PFSK-1 (cell line): Measurements from ENCODE around the gene CHST11.

Experiments
- FOXP2 ChIP-seq: optimal IDR thresholded peaks from 2 replicates; pipeline ENCODE3; 2011; ENCODE audit warnings: borderline replicate concordance, control low read depth, inconsistent platforms; ENCODE audit not compliant: insufficient read depth; ENCODE audit errors: extremely low read length, extremely low read depth
- POLR2AphosphoS5 ChIP-seq: IDR thresholded peaks from 2 replicates; pipeline ENCODE4 v1.6.1; 2012; ENCODE audit warnings: low read depth, mild to moderate bottlenecking, control low read depth, low read length, moderate library complexity
- REST ChIP-seq, 2 experiments: IDR thresholded peaks; 2 replicates each; pipeline versions ENCODE4 v1.6.1 to v1.8.0; 2011 to 2012; ENCODE audit warnings: low read depth in 2 of 2, low read length in 2 of 2, control low read depth in 1 of 2, inconsistent platforms in 1 of 2, mild to moderate bottlenecking in 1 of 2, moderate library complexity in 1 of 2; ENCODE audit not compliant: insufficient read depth in 1 of 2
- SIN3A ChIP-seq: IDR thresholded peaks from 2 replicates; pipeline ENCODE4 v1.6.1; 2012; ENCODE audit warnings: mild to moderate bottlenecking, low read length, moderate library complexity, borderline replicate concordance; ENCODE audit not compliant: insufficient read depth
- TAF1 ChIP-seq: IDR thresholded peaks from 2 replicates; pipeline ENCODE4 v1.6.1; 2012; ENCODE audit warnings: low read length, control low read depth, borderline replicate concordance; ENCODE audit not compliant: insufficient read depth

The CHST11 gene

GRCh38 chr12:104662203-104662602 is 205.5 kb downstream of the CHST11 start:
- TF ChIP-seq TAF1 = no peak
- TF ChIP-seq SIN3A = no peak
- TF ChIP-seq REST (IDR thresholded peaks at IDR 0.05; ENCODE audit: insufficient read depth in 1 of 2, low read depth in 2 of 2, low read length in 2 of 2) = no peak
- no peak for TF ChIP-seq POLR2AphosphoS5
- TF ChIP-seq FOXP2 = no peak

GRCh38 chr12:104662908-104663307 is 206.2 kb downstream of the CHST11 start:
- TF ChIP-seq TAF1 (no peak), SIN3A (no peak), REST (IDR thresholded peaks at IDR 0.05; ENCODE audit: insufficient read depth in 1 of 2, low read depth in 2 of 2, low read length in 2 of 2) (no peak), FOXP2 (no peak), POLR2AphosphoS5 (no peak)

GRCh38 chr12:104664351-104664750 is 207.6 kb downstream of the CHST11 start:
- TF ChIP-seq FOXP2 (no peak), REST (IDR thresholded peaks at IDR 0.05; ENCODE audit: insufficient read depth in 1 of 2, low read depth in 2 of 2, low read length in 2 of 2) (no peak), SIN3A (no peak), POLR2AphosphoS5 (no peak), TAF1 (no peak)

GRCh38 chr12:104665296-104665695 is 208.5 kb downstream of the CHST11 start:
- TF ChIP-seq POLR2AphosphoS5 (no peak), SIN3A (no peak), REST (IDR thresholded peaks at IDR 0.05; ENCODE audit: insufficient read depth in 1 of 2, low read depth in 2 of 2, low read length in 2 of 2) (no peak), TAF1 (no peak), FOXP2 (no peak)

DNA sequence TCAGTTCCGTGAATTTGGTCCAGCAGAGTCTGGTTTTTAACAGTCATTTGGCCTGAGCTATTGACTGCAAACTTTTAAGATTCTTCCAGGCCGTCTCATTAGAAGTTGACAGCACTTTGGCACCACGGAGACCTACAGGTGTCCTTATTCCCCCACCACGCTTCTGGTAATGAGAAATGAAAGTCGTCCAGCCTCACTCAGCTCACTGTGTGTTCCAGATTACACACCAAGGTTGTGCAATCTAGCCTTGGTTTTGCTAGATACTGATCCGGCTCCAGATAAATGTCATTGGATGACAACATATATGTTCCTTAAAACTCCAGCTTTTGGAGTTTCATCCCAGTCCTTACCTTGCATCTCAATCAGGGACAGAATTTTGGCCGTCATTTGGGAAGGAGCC is 210.4 kb downstream of the CHST11 start:
- TF ChIP-seq FOXP2 = no peak
- TF ChIP-seq REST (IDR thresholded peaks at IDR 0.05; ENCODE audit: insufficient read depth in 1 of 2, low read depth in 2 of 2, low read length in 2 of 2) = no peak
- no peak for TF ChIP-seq TAF1
- no peak for TF ChIP-seq POLR2AphosphoS5
- no peak for TF ChIP-seq SIN3A
